ENCODE data around the gene TRAPPC5. TPM values are rescaled to one million over a fixed set of nuclear protein-coding genes. Genes with fewer than 3 reads are reported as not detected.

TRAPPC5 gene
- total RNA-seq, 1 donor from 2014 or later, result 139 TPM

Other genes with a start within 250 kb of the TRAPPC5 start
- gene PEX11G, start 191.8 kb upstream of the TRAPPC5 start, total RNA-seq, result 1.2 TPM
- 89.6 TPM for gene ZNF358, start 164.7 kb upstream of the TRAPPC5 start, total RNA-seq
- 19.5 TPM for gene MCOLN1, start 158.2 kb upstream of the TRAPPC5 start, total RNA-seq
- gene PNPLA6, start 145.1 kb upstream of the TRAPPC5 start, total RNA-seq, result 50.6 TPM
- gene CAMSAP3, start 85.0 kb upstream of the TRAPPC5 start, total RNA-seq, result 1.9 TPM
- gene XAB2, start 51.3 kb upstream of the TRAPPC5 start, total RNA-seq, result 25.3 TPM
- gene PET100, start 51.0 kb upstream of the TRAPPC5 start, total RNA-seq, result 205 TPM
- gene PCP2, start 47.1 kb upstream of the TRAPPC5 start, total RNA-seq, result 6.6 TPM
- 8.4 TPM for gene STXBP2, start 43.7 kb upstream of the TRAPPC5 start, total RNA-seq
- gene RETN, start 11.8 kb upstream of the TRAPPC5 start, total RNA-seq, result 1.2 TPM
- gene MCEMP1, start 3.7 kb upstream of the TRAPPC5 start, total RNA-seq, result 1.1 TPM
- 0.30 TPM for gene FCER2, start 21.3 kb downstream of the TRAPPC5 start, total RNA-seq
- 2.2 TPM for gene CLEC4G, start 51.3 kb downstream of the TRAPPC5 start, total RNA-seq
- gene CD209, start 66.7 kb downstream of the TRAPPC5 start, total RNA-seq, result 15.6 TPM
- gene CLEC4M, start 82.4 kb downstream of the TRAPPC5 start, total RNA-seq, result not detected
- 21.5 TPM for gene EVI5L, start 149.4 kb downstream of the TRAPPC5 start, total RNA-seq
- gene PRR36, start 193.6 kb downstream of the TRAPPC5 start, total RNA-seq, result not detected
- gene LRRC8E, start 207.7 kb downstream of the TRAPPC5 start, total RNA-seq, result 2.5 TPM
- 28.0 TPM for gene MAP2K7, start 223.0 kb downstream of the TRAPPC5 start, total RNA-seq
- 7.2 TPM for gene TGFBR3L, start 234.0 kb downstream of the TRAPPC5 start, total RNA-seq
- gene SNAPC2, start 239.5 kb downstream of the TRAPPC5 start, total RNA-seq, result 10.3 TPM
- gene CTXN1, start 245.3 kb downstream of the TRAPPC5 start, total RNA-seq, result 0.19 TPM

Data from Right ventricle myocardium inferior (tissue), 1 donor.